Colon (tissue), 2 donors: ENCODE results near the gene SH3GL2.

Experiments
- FAIRE-seq: peaks from 2 replicates; lab custom pipeline; 2012; peaks lifted over from hg19 to GRCh38; lab: Jason Lieb, UNC
- donor health status: control.
- donor health status: control.

Gene SH3GL2

GRCh38 chr9:17578911-17579793 lies at the start of gene SH3GL2:
Gene SH3GL2, plus strand, starts transcription at chr9:17579066.
- no peak for FAIRE-seq

DNA sequence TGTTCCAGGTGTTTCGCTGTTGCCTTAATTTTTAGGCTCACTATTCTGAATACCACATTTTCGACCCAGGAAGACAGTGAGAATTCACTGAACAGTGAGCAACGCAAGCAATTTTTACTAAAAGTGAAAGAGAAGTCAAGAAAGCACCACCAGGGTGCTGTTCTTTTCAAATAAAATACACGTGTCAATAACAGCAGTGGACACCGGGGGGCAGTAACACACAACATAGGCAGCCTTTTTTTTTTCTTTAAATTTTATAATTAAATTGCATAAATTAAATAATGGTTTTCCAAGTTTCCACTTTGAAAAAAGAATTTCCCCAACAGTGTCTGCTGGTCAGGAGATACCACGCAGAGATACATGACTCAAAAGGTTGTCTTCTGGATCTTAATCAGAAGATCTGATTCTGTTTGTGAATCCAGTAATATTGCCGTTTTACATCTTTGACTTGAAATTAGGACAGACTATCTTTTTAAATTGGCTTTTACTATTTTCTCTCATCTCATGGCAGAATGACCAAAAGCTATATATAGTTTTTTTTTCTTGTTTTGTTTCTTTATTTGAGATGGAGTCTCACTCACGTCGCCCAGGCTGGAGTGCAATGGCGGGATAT lies 47.1 kb upstream of the SH3GL2 start:
- FAIRE-seq: no peak

GRCh38 chr9:17532461-17532860 lies 46.4 kb upstream of the SH3GL2 start:
- FAIRE-seq: no peak

DNA sequence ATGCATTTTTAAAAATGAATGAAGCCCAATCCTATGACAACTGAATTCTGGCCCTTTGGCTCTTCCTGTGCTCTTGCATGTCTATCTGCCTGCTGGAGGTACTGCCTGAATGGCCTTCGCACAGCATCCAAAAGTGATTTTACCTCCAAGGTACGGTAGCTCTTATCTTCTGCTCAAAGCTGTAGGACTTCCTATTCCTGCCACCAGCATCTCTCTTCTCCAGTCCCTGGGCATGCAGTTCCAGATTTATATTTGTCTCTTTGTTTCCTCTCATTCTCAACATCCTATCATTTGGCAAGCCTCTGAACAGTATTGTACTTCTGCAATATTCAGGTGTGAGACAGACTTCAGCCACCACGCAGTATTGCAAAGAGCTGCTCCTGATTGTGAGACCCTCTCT lies 43.7 kb upstream of the SH3GL2 start:
- no peak for FAIRE-seq

- no peak for FAIRE-seq
These were observed 42.8 kb upstream of the SH3GL2 start for GRCh38 chr9:17536027-17536426.

- FAIRE-seq: no peak
These were observed 27.8 kb upstream of the SH3GL2 start for GRCh38 chr9:17551023-17551422.

- FAIRE-seq: no peak
These were observed 23.4 kb upstream of the SH3GL2 start for GRCh38 chr9:17555362-17556054.

DNA sequence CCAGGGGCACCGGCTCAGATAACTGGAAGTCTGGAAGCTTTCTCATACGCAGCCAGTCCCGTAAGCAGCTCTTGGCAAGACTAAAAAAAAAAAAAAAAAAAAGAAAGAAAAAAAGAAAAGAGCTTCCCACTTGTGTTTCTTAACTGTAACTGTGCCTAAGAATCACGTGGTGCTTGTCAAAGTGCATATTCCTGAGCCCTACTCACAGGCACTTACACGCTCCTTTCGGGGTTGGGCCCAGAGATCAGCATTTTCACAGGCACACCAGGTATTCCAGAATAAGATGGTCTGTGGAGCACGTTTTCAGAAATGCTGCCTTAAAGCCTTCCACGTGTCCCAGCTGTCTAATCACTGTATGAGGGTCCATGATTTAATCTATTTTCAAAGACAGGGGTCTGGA lies 22.6 kb upstream of the SH3GL2 start:
- no peak for FAIRE-seq

GRCh38 chr9:17556935-17557334 lies 21.9 kb upstream of the SH3GL2 start:
- no peak for FAIRE-seq

- no peak for FAIRE-seq
These were observed 7.0 kb upstream of the SH3GL2 start for GRCh38 chr9:17571825-17572224.

DNA sequence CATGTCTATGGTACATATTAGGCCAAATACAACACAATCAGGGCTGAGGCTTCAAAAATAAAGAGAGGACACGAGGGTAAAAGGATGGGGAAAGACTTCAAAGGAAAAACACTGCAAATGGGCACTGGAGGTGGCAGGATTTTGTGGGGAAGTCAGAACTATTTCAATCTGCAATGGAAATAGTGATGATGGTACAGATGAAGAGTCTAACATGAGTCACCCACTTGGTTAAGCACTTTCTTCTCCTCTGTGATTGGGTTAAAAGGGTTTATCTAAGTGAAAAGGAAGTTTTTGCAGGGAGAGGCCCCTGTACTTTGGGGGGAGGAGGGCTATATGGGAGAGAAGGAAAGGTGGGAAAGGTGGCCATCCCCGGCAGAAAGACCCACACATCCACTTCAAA lies 4.5 kb upstream of the SH3GL2 start:
- FAIRE-seq: no peak

DNA sequence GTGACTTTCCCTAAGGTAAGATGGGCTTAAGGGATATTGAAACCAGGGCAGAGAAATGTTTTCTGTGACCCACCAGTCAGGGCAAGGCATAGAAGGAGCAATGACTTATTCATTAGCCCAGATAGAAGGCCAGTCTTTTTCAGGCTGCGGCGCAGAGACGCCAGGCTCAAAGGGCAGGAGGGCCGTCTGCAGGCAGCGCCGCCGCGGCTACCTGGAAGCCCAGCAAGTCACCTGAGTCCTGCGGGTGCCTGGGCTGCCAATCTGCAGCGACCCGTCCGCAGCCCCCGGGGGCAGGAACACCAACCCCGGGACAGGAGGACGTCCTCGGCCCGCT lies 322 bp upstream of the SH3GL2 start:
- FAIRE-seq: no peak

DNA sequence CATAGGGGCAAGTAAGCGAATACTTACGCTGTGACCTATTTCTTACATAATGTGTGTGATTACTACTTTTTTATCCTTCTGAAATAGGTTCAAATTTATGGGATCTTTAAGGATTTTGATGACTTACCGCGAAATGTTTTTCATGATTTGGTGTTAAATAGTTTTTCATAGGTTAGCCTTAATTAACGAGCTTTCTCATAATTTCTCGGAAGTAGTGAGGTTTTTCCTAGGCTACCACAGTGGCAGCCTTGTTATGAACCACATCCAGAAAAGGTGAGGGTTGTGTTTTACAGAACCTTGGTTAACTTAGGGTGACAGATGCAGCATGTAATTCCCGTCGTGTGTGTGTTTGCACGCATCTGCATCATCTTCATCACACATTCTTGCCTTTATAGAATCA lies 1.3 kb downstream of the SH3GL2 start:
- FAIRE-seq: no peak

DNA sequence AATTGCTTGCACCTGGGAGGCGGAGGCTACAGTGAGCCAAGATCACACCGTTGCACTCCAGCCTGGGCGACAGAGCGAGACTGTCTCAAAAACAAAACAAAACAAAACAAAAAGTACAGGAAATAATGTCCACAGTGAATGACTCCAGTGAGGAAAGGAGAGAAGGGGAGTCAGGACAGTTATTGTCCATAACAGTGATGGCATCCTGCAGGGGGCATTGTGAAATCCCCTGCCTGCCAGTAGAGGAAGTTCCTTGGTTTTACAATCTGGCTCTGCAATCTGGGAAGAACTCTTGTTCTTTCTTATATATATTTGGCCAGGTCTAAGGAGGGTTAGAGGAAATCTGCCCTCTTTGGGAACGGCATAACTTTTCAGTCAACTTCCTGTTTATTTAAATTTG lies 8.2 kb downstream of the SH3GL2 start:
- no peak for FAIRE-seq

GRCh38 chr9:17588395-17588794 lies 9.5 kb downstream of the SH3GL2 start:
- FAIRE-seq: no peak

- FAIRE-seq: no peak
These were observed 10.1 kb downstream of the SH3GL2 start for GRCh38 chr9:17588941-17589340.

DNA sequence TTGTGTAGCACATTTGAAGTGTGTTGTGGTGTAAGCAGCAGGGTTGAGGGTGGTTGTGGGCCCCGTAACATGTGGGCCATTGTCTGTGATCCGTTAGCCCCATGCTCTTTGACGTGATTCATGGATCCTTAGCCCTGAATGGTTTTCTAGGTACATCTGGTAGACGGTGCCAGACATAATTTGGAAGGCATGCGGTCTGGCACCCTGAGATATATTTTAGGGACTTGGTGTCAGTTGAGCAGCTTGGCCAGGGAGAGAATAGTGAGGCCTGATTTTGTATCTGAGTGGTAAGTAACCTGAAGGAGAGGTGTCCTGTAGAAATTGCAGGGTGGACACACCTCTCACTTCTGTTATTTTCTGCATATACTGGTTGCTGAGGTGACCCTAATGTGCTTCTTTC lies 10.9 kb downstream of the SH3GL2 start:
- no peak for FAIRE-seq

DNA sequence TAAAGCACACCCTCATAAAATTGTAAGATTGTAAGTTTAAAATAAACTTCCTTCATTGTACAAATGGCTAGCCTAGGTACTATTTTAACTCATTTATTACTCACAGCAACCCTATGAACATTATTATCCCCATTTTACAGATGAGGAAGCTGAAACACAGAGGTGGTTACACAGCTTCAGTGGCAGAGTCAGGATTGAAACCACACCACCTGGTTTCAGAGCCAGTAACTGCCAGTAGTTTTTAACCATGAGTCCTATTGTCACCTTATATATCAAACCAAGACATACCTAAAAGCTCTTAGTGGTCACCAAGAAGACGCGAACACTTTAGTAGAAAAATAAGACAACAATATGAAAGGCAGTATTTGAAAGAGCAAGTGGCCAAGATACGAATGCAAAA lies 16.1 kb downstream of the SH3GL2 start:
- no peak for FAIRE-seq

DNA sequence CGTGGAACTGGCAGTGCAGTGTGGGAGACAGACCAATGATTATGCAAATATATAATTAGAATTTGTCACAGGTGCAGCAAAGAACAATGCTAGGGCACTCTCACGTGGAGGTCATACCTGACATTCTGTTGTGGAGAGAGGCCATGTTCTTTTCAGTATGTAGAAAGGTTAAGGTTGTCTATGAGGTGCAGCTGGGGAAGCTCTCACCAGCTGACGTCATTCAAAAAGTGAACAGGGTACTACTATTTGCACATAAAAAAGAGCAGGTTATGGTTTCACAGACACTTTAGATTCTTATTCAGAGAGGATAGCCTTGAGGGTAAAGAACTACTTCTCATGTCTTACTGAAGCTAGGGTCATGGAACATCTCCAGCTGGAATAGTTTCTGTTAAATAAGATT lies 19.1 kb downstream of the SH3GL2 start:
- no peak for FAIRE-seq

- FAIRE-seq: no peak
These were observed 22.2 kb downstream of the SH3GL2 start for GRCh38 chr9:17600962-17601593.

GRCh38 chr9:17604556-17604955 lies 25.7 kb downstream of the SH3GL2 start:
- FAIRE-seq: no peak

DNA sequence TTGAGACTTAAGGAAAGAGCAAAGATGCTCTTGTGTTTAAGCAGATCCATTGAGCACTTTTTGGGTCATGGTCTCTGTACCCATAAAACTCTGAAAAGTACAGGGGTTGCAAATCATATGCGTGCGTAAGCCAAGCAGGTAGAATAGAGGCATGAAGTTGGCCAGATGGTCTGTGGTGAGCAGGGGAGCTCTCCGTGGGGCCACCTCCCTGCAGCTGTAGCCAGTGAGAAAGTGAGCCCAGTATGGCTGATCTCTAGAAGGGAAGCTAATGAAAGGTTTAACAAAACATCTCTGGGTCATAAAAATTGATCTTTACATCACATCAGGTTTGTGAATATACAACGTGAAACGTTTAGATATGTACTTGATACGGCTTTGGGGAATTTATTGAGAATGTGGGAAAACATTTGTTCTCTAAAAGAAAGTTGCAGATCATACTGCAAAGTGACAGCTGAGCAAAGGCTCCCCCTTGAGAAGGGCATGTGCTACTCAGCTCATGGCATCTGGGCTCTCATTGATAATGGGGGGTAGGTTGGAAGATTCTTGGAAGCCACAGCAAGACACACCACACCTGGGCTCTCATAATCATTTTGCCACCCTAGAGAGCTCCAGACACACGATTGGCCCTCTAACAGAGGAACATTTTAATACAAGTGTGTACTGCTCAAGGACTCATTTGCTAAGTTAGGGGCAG lies 30.6 kb downstream of the SH3GL2 start:
- no peak for FAIRE-seq
